DOHH2 (cell line): ENCODE measurements around the gene ASMTL.

Experiments
- EZH2phosphoT487 ChIP-seq: fragments of 200-600 bp; sonication (generic); IDR thresholded peaks from 2 replicates; pipeline ENCODE4 v1.6.1; 2017; ENCODE audit warnings: borderline replicate concordance, mild to moderate bottlenecking, antibody characterized with exemption, low read length, moderate library complexity, mixed read lengths
- TF ChIP-seq, protein P1 (sequence below): fragments of 200-600 bp; sonication (generic); IDR thresholded peaks from one replicate; pipeline ENCODE4 v1.5.1; 2014; ENCODE audit warnings: antibody characterized with exemption, mild to moderate bottlenecking, low read depth, low read length; ENCODE audit not compliant: poor library complexity, severe bottlenecking

GRCh38 chrX:1359477-1359873, 93.2 kb downstream of the ASMTL start:
- TF ChIP-seq, protein P1, sequence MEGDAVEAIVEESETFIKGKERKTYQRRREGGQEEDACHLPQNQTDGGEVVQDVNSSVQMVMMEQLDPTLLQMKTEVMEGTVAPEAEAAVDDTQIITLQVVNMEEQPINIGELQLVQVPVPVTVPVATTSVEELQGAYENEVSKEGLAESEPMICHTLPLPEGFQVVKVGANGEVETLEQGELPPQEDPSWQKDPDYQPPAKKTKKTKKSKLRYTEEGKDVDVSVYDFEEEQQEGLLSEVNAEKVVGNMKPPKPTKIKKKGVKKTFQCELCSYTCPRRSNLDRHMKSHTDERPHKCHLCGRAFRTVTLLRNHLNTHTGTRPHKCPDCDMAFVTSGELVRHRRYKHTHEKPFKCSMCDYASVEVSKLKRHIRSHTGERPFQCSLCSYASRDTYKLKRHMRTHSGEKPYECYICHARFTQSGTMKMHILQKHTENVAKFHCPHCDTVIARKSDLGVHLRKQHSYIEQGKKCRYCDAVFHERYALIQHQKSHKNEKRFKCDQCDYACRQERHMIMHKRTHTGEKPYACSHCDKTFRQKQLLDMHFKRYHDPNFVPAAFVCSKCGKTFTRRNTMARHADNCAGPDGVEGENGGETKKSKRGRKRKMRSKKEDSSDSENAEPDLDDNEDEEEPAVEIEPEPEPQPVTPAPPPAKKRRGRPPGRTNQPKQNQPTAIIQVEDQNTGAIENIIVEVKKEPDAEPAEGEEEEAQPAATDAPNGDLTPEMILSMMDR: no peak
- TF ChIP-seq EZH2phosphoT487: no peak
